ENCODE data around the gene MBNL3.

MBNL3 gene, protein sequence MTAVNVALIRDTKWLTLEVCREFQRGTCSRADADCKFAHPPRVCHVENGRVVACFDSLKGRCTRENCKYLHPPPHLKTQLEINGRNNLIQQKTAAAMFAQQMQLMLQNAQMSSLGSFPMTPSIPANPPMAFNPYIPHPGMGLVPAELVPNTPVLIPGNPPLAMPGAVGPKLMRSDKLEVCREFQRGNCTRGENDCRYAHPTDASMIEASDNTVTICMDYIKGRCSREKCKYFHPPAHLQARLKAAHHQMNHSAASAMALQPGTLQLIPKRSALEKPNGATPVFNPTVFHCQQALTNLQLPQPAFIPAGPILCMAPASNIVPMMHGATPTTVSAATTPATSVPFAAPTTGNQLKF

DNA sequence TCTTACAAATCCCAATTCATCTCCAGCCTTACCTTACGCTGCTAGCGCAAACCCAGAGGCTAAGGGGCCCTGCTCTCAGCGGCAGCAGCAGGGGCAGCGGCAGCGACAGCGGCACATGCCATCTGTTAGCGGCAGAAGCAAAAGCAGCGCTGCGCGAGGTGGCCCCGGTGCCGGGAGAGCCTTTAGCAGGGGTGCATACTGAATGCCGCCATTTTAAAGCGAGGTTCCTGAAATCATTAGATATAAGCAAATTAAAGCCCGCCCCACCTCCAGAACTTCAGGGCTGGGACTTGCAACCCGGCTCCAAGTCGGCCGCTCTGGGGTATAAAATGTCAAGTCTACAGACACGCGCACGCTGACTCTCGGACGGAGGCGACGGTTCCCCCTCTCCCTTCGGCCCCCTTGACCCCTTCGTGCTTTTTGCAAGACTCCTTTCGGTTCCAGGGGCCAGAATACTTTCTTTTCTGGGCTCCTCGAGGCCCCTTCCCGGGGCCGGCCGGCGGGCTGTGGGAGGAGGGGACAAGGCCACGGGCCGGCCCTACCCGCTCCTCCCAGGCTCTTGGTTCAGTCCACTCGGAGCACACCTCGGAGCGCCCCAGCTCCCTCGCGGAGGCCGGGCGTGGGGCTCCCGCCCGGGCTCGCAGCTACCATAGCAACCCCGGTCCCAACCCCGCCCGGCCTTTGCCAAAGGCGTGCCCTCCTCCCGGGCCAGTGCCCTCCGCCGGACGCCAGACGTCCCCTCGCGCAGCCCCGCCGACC, at the start of gene MBNL3:
TSS of gene MBNL3 (minus strand) at position 220 of the 759 bp plus-strand sequence. CDS start 49,427 bp downstream, outside the sequence.
- DNase-seq (ENCODE audit: low read depth), result peak; percentile 12

DNA sequence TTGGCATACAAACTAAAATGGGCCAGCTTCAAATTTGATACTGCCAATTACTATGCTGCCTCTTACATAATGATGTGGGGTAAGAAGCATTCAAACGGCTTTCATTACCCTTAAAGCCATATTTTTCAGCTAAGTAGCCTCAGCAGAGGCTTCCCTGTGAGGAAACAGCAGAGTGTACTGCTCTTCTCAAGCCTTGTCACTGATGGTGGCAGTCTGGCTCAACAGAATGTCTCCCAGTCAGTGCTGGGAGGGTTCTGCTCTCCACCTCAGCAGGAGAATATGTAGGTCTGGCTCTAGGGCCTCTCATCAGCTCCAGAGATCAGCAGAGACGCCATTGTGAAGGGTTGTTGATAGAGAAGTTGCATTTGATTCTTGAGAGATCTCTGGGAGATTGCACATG, 44.6 kb upstream of the MBNL3 start:
- no peak for DNase-seq (ENCODE audit: low read depth)

DNA sequence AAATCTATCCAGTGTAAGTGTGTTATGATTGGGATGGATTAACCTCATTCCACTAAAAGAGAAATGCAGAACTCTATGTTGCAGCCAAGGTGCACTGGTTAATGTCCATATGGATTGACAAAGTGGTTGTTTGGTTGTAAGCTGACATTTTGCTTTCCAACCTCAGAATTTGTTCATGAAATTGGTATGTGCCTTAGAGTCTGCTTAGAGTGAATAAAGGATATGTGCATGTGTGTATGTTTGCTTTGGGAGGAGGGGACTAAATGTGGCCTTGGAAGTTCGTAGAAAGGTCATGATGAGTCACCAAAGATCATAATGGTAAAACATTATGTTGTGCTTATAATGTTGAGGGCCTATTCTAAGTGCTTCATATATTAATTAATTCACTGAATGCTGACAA, 44.1 kb upstream of the MBNL3 start:
- peak; percentile 0 for DNase-seq (ENCODE audit: low read depth)

DNA sequence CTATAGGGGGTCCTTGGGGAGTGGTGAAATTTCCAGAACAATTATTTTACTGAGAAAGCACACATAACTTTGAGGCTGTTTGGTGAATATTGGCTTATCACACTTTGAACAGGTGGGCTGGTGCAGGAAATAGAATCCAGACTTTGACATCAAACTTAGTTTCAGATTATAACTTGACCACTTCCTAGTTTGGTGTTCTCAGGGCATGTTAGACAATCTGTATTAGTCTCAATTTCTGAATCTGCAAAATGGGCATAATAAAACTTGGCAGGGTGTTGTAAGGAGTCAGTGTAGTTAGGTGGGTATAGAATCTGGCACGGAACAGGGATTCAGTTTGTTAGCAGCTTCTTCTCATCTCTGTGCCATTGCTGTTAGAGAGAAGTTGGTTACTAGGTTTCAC, 43.3 kb upstream of the MBNL3 start:
- DNase-seq (ENCODE audit: low read depth), result no peak

DNA sequence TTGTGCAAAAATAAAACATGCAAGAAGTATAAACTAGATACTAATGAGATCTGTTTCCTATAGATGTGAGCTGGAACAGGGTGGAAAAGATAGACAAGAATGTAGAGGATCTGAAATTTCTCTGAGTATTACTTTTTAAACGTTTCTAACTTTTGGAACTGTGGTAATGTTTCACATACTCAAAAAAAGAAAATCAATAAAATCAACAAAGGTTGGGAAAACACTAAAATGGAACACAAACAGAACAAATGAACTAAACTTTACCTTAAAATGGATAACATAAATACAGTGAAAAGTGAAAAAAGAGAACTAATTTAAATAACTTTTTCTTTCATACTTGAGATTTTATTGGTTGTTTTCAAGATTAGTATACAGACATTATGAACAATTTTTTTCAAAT, 32.0 kb upstream of the MBNL3 start:
- no peak for DNase-seq (ENCODE audit: low read depth)

DNA sequence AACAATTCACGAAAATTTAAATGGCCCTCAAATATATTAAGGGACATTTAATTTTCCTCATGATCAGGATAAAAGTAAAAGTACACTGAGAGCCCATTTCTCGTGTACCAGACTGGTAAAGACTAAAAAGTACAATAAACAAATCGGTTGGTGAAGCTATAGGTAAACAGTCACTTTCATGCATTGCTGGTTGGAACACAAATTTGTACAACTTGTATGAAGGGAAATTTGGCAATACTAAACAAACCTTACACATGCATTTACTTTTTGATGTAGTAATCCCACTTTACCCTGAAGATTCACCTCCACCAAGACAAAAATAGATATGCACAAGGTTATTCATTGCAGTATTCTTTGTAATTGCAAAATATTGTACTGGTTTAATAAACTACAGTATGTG, 31.4 kb upstream of the MBNL3 start:
- no peak for DNase-seq (ENCODE audit: low read depth)

DNA sequence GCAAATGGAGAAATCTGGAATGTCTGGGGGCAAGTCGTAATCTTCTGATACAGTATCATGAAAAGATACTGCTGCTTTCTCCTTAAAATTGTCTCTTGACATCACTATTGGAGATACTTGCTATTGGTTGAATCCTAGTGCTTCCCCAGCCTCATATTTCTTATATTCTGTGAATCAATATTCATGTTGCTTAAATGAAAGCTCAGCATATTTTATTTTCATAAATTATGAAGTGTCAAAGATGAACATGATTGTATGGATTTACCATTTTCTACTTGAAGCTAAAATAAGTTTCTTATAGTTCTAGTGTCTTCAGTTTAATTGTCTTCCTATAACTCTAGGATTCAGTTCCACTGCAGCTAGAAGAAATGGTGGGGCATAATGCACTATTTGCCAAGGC, 29.6 kb upstream of the MBNL3 start:
- no peak for DNase-seq (ENCODE audit: low read depth)

DNA sequence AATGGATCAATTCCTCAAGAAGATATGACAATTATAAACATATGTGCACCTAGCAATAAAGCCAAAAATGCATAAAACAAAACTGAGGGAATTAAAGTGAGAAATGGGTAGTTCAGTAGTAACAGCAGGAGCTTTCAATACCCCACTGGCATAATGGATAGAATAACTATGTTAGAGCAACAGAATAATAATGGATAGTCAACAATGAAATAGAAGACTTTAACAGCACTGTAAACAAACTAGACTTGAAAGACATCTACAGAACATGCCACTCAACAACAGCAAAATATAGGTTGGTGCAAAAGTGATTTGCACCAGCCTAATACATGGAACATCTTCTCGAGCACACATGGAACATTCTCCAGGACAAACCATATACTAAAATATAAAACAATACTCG, 20.0 kb upstream of the MBNL3 start:
- no peak for DNase-seq (ENCODE audit: low read depth)

DNA sequence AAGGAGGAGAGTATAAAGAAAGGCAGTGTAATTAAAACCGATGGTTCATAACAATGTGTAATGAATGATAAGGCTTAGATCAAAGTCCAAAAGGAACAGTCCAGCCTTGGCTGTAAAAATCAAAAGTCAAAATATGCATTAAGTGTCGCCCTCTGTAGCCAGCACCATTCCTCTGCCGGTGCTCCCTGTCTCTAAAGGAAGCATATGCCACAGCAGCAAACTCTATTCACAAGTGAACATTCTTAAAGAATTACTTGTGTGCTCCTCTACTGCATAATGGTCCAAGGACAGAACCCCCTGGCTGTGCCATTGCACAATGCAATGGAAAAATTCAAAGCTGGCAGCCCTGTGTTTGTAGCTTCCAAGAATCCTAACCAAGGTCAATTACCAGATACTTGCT, 16.3 kb upstream of the MBNL3 start:
- DNase-seq (ENCODE audit: low read depth), result no peak

DNA sequence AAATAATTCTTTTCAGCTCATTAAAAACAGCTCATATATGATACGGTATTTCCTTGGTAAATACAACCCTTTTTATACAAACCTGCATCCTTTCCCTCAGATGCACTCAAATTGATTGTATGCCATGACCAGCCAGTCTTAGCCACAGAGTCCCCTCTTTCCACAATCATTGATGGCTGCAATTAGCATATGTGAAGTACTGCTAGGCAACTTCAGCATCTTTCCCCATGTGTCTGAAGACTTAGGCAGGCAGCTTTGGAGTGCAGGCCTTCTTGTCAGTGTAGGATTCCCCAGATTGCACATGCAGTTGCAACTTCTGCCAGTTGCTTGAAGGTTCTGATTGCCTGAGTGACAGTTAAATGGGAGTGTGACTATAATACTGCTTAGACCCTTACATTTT, 15.6 kb upstream of the MBNL3 start:
- DNase-seq (ENCODE audit: low read depth), result no peak

DNA sequence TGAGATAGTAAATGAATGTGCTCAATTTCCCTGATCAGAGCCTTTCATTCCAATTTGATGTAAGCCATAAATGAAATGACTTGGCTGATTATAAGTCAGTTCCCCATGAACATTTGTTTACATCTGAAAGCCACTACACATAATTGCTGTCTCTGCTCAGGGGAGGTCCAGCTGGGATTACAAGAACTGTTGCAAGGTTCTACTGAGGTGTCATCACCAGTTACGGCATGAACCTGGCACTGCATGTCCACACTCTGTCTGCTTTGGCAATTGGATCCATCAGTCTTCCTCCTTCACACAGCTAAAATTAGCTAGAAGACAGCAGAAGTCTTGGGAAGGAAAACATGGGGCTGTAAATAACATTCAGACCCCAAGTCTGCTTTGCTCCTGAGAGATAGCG, 12.8 kb upstream of the MBNL3 start:
- DNase-seq (ENCODE audit: low read depth), result no peak

DNA sequence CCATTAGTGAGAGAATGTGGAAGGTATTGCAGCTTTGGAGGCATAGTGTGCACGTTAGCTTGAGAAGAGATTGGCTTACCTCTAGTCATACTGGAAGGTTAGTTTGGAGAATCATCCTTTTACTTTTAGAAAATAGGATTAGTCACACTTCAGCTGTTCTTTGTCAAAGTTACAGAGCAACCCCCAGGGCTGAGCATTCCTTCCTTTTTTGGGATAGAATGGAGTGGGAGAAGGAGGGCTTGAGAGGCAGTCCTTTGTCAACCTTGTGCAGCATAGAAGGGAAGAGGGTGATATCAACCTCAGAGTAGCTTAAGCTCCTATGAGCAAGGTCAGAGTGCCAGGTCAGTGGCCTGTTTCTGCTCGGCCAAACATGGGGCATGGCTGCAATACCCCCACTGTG, 8.6 kb upstream of the MBNL3 start:
- no peak for DNase-seq (ENCODE audit: low read depth)

DNA sequence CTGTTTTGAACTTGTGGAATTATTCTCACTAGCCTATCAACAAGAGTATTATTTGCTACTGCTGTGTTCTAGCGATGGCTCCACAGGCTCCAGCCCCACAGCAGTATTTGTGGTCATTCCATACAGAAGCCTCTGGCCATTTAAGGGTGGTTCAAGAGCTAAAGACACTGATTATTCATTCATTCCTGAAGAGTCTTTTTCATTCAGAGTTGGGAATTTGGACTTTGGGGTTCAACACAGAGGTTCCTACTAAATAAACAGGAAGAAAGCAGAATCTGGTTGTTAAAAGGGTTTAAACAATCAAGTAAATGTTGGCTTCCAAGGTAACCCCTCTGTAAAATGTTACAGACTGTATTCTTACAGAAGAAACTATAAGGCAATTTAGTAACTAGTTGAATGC, 4.3 kb upstream of the MBNL3 start:
- DNase-seq (ENCODE audit: low read depth), result no peak

DNA sequence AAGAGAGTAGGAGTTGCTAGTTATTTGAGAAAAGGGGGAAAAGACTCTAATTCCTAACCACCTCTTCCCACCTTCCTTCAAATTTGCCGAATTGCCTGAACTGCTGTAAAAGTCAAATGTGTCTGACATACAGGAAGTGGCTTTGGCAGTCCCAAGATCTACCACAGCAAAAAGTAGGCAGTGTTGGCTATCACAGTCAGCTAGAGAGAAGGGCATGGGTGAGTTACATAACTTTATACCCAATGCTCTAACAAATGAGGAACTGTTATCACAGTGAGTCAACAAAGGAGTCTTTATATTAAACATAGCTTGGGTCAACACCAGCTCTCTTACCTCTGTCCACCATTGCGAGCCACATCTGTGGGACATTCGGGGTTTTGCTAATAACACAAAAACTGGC, 2.4 kb upstream of the MBNL3 start:
- DNase-seq (ENCODE audit: low read depth), result peak; percentile 0

DNA sequence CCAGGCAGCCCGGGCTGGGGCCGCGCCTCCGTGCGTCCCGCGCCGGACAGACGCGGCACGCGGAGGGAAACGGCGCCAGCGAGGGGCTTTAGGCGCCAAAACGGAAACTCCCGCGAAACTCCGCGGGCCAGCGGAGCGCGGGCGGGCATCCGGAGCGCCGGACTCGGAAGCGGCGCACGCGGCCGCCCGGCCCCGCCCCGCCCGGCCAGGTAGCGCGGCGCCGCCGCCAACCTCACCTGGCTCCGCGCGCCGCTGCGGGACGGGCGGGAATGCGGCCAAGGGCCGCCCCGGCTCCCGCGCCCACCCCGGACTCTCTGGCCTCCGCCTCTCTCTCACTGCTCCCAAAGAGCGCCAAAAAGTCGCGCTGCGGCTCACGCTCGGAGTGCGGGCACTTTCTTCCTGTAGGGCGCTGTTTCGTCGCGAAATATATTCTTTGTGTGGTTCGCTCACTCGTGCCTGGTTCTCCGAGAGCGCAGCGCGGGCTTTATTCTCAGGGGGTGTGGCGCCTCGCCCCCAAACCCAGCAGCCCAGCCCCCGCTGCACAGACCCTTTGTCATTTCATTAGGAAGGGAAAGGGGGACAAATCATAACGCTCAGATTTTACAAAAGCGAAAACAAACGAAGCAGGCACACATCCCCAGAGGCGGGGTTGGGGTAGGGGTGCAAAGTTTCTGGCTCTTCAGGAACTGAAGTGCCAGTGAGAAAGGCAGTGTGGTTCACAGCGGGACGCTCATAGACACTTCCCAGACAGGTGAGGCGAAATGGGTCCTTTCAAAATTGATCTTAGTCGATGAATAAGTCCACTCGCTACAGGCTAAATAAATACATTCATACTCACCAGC, 961 bp upstream of the MBNL3 start:
- DNase-seq (ENCODE audit: low read depth), result peak; percentile 1

DNA sequence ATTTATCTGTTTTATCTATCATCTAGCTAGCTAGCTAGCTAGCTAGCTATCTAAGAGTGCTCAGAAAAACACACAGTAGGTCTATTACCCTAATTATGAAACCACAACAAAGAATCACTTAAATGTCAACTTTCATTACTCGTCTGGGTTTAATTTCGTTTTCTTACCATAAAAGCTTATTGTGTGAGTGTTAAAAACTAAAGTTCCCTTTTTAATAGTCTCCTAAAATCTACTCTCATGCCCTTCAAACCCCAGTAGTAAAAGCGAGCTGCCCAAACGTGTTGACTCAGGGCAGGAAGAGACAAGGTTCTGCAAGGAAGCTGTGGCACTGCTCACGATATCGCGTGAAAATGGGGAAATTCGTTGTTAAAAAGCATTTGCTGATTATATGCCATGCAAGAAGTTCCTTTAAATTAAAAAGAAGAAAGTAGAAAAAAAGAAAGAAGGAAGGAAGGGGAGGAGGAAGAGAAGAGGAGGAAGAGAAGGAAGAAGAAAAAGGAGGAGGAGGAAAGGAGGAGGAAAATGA, 595 bp downstream of the MBNL3 start:
- DNase-seq (ENCODE audit: low read depth), result no peak

DNA sequence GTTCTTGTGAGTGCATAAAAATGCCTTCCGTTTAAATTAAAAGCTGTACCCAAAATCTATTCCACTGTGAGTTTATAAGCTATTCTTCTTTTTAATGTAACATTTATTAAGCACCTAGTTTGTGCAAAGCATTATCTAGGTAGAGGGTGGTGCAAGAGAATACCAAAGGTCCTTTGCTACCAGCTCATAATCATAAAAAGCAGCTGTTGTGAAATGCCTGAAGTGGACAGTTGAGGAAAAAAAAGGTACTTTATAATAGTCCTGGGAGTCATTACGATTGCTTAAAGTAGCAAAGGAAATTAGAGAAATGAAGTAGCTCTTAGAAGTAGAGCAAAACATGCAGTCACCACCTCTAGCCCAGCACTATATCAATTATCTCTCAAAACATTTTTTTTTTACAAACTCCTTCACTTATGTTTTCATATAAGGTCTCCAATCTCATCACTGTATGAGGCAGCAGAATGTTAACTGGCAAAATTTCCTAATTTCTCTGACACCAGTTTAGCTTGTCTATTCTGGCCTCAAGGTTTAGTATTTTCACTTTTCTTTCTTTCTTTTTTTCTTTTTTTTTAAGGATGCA, 2.1 kb downstream of the MBNL3 start:
- DNase-seq (ENCODE audit: low read depth), result no peak

DNA sequence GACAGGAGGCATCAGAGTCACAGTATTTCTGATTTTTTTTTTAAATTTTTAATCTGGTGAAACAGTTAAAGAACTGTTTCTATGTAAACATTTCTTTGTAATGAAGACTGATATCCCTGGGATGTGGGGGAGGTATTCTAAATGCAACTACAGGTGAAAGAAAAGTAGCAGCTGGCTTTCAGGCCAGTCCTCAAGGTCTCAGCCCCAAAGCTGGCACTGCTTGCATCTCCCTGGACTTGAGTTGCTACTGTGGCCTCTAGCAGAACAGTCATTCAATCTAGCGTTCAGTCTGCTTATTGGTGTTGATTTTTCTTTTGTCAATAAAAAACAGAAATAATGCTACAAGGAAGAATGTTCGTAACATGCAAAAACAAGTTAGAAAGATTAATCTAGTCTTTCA, 4.9 kb downstream of the MBNL3 start:
- DNase-seq (ENCODE audit: low read depth), result no peak

DNA sequence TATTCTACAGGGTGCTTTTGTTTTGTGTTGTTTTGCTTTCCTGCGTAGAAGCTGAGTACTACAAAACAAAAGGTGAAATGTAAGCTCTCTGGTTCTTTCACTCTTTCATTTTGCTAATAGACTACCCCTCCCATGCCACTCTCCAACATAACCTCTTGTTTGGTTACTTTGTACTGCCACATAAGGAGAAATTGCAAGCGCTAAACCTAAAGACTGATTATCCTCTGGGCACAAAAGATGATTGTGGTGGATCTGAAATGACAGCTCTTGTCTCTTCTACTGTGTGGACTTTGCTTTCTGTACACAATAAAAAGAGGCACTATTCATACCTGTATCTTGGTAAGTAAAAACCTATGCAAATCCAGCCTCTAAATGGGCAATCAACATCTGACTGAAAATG, 5.3 kb downstream of the MBNL3 start:
- DNase-seq (ENCODE audit: low read depth), result no peak

DNA sequence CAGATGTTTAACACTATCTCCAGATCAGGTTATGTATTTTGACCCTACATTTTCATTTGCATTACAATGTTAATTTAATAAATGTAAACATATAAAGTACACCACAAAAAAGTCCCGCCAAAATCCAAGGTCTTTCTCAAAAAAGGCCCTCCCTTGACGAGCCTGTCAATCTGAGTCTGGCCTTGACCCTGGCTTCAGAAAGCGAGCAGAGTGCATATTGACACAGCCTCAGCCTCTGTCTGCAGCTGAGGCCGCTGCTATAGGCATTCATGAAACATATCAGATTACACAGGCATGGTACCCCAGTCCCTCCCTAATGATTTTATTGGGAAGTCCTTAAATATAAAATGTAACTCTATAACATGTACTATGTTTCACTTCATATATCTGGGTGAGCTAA, 6.2 kb downstream of the MBNL3 start:
- DNase-seq (ENCODE audit: low read depth), result no peak

DNA sequence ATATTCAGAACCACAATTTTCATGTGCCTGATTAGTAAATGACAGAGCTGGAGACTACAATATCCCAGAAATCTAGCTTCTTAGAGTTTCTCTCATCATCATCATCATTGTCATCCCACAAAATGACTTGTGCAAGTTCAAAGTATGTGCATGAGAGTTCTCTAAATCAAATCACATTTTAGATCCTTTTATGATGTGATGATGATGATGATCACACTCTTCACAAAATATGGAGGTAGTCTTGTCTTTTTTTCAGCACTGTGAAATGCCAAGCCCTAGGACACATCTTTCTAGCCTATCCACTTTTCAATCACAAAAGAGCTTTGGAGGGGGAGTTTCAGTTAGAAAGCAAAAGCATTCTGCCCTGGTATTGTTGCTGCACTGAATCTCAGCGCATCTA, 7.4 kb downstream of the MBNL3 start:
- DNase-seq (ENCODE audit: low read depth), result no peak

DNA sequence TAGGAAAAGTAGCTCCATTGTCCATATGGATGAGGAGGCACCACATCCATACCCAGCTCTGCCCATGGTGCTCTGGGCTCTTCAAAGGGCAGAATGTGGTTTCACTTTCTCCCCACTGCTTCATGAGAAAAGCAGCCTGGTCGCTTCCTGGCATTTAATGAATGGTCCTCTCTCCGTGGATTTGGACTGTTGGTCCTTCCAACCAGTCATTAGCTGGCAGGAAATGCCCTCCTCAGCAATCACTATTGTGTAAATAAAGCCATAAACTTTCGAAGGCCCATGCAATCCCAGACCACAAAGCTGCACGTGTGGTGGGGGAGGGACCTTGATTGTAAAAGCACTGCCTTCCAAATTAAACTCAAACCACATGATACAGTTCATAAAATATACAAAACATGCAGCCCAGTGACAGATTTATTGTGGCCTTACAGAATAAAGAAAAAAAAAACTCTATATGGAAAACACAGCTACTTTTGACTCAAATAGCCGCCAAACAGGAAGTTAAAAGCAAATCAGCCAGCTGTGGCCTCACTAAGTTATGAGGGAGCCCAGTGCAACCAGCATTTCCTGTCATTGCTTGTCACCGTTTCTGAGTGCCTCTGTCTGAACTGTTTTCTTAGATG, 8.1 kb downstream of the MBNL3 start:
- DNase-seq (ENCODE audit: low read depth), result peak; percentile 67

Measured in EH (cell line).